IMR-90 (cell line): ENCODE data around the gene ADGRL3. TPM values are rescaled to one million over a fixed set of nuclear protein-coding genes. Genes with fewer than 3 reads are reported as not detected.

ENCODE experiments used
- ATAC-seq: fragments of 200-7000 bp; cut with Tn5 transposase; 2 replicates; pipeline ENCODE4 v1.9.1; 2020; ENCODE audit warnings: low read depth, mild to moderate bottlenecking, moderate library complexity
- BruUV-seq: library from RNA; stranded (reverse); fragments of 400-500 nt; replicated peaks from 2 replicates; lab custom pipeline; 2021; lab: Mats Ljungman, UMichigan
- CTCF ChIA-PET: fragments of 300-600 bp; formaldehyde crosslinking; extraction: SDS; loops from one replicate; lab custom pipeline; 2021; ENCODE audit warnings: antibody characterized with exemption; lab: Yijun Ruan, JAX
- POLR2A ChIA-PET: fragments of 300-600 bp; sonication (Branson Sonifier 250); formaldehyde crosslinking; loops from one replicate; lab custom pipeline; 2022; ENCODE audit warnings: antibody characterized with exemption; ENCODE audit not compliant: unreplicated experiment; lab: Charles Lee
- DNase-seq: peaks from one replicate; pipeline ENCODE4 v3.0.0; 2013
- H2AFZ ChIP-seq: replicated peaks from 2 replicates; pipeline ENCODE3; 2013; ENCODE audit warnings: low read length, mild to moderate bottlenecking; ENCODE audit not compliant: poor library complexity
- H2AK5ac ChIP-seq: 2 replicates; pipeline ENCODE4 v1.6.1; 2013; ENCODE audit warnings: low read depth, low read length, inconsistent platforms
- H2AK9ac ChIP-seq: replicated peaks from 2 replicates; pipeline ENCODE3; 2013; ENCODE audit warnings: mild to moderate bottlenecking, low read depth, low read length, moderate library complexity; ENCODE audit not compliant: poor library complexity
- H2BK120ac ChIP-seq: 2 replicates; pipeline ENCODE4 v1.6.1; 2013; ENCODE audit warnings: low read depth, low read length, inconsistent platforms
- H2BK15ac ChIP-seq: 3 replicates; pipeline ENCODE4 v1.6.1; 2013; ENCODE audit warnings: low read depth, low read length, inconsistent platforms
- H2BK20ac ChIP-seq: 2 replicates; pipeline ENCODE4 v1.6.1; 2013; ENCODE audit warnings: low read depth, mild to moderate bottlenecking, inconsistent platforms, low read length, moderate library complexity
- H2BK5ac ChIP-seq: 2 replicates; pipeline ENCODE4 v1.6.1; 2013; ENCODE audit warnings: mild to moderate bottlenecking, low read depth, low read length, inconsistent platforms; ENCODE audit not compliant: poor library complexity, severe bottlenecking
- H3K14ac ChIP-seq: replicated peaks from 2 replicates; pipeline ENCODE4 v1.6.1; 2013; ENCODE audit warnings: low read depth, low read length, inconsistent platforms
- H3K18ac ChIP-seq: 2 replicates; pipeline ENCODE4 v1.6.1; 2013; ENCODE audit warnings: low read depth, low read length, control low read depth
- H3K23ac ChIP-seq: 2 replicates; pipeline ENCODE4 v1.6.1; 2013; ENCODE audit warnings: low read depth, low read length, inconsistent platforms
- H3K27ac ChIP-seq: 2 replicates; pipeline ENCODE4 v1.5.1; 2013; ENCODE audit warnings: mild to moderate bottlenecking, control low read depth, low read length; ENCODE audit not compliant: insufficient read depth
- H3K27me3 ChIP-seq: 2 replicates; pipeline ENCODE4 v1.6.1; 2013; ENCODE audit warnings: low read length; ENCODE audit not compliant: control insufficient read depth, insufficient read depth
- H3K36me3 ChIP-seq: 2 replicates; pipeline ENCODE4 v1.6.1; 2013; ENCODE audit warnings: low read length, mixed read lengths; ENCODE audit not compliant: control insufficient read depth, insufficient read depth
- H3K4ac ChIP-seq: 2 replicates; pipeline ENCODE4 v1.6.1; 2013; ENCODE audit warnings: low read depth, low read length, inconsistent platforms
- H3K4me1 ChIP-seq: 2 replicates; pipeline ENCODE4 v1.6.1; 2013; ENCODE audit warnings: low read length, mixed read lengths; ENCODE audit not compliant: control insufficient read depth, insufficient read depth
- H3K4me2 ChIP-seq: 2 replicates; pipeline ENCODE4 v1.6.1; 2013; ENCODE audit warnings: low read depth, mild to moderate bottlenecking, control low read depth, low read length, moderate library complexity
- H3K4me3 ChIP-seq: 2 replicates; pipeline ENCODE4 v1.5.1; 2013; ENCODE audit warnings: low read depth, mild to moderate bottlenecking, control low read depth, low read length, moderate library complexity; ENCODE audit not compliant: insufficient read depth
- H3K56ac ChIP-seq: 2 replicates; pipeline ENCODE4 v1.6.1; 2013; ENCODE audit warnings: low read length, inconsistent platforms; ENCODE audit not compliant: insufficient read depth; ENCODE audit errors: extremely low read depth
- H3K79me1 ChIP-seq, 2 experiments: 2 replicates each; pipeline ENCODE4 v1.6.1; 2013; ENCODE audit warnings: low read length in 2 of 2, inconsistent platforms in 1 of 2, low read depth in 1 of 2
- H3K9ac ChIP-seq: 2 replicates; pipeline ENCODE4 v1.6.1; 2013; ENCODE audit warnings: low read depth, low read length, control low read depth
- H3K9me1 ChIP-seq: 2 replicates; pipeline ENCODE4 v1.6.1; 2013; ENCODE audit warnings: low read length, inconsistent platforms; ENCODE audit not compliant: insufficient read depth
- H3K9me3 ChIP-seq: 2 replicates; pipeline ENCODE4 v1.6.1; 2013; ENCODE audit warnings: low read length; ENCODE audit not compliant: control insufficient read depth, insufficient read depth
- H4K20me1 ChIP-seq: 2 replicates; pipeline ENCODE4 v1.6.1; 2013; ENCODE audit warnings: low read length, inconsistent platforms; ENCODE audit not compliant: insufficient read depth
- H4K5ac ChIP-seq: 2 replicates; pipeline ENCODE4 v1.6.1; 2013; ENCODE audit warnings: mild to moderate bottlenecking, low read depth, low read length, control low read depth
- H4K8ac ChIP-seq, 2 experiments: 2 replicates each; pipeline ENCODE4 v1.6.1; 2013; ENCODE audit warnings: low read depth in 2 of 2, low read length in 2 of 2, control low read depth in 1 of 2, inconsistent platforms in 1 of 2
- H4K91ac ChIP-seq: 2 replicates; pipeline ENCODE4 v1.6.1; 2013; ENCODE audit warnings: low read depth, low read length, inconsistent platforms; ENCODE audit not compliant: insufficient read depth
- ELK1 ChIP-seq: fragments of 150-350 bp; IDR thresholded peaks from 2 replicates; pipeline ENCODE4 v1.6.1; 2016; ENCODE audit warnings: low read depth, mild to moderate bottlenecking, low read length, moderate library complexity, borderline replicate concordance
- MAFK ChIP-seq: IDR thresholded peaks from 2 replicates; pipeline ENCODE4 v1.6.1; 2012; ENCODE audit warnings: low read depth, low read length, improper control_type of control experiment
- WGBS, 2 experiments: methylation state at CpG; one replicate each; pipeline versions ENCODE4 v1.1.5 to v1.1.7; 2013; ENCODE audit warnings: missing lambda C conversion rate in 2 of 2; ENCODE audit not compliant: insufficient read length in 1 of 2; ENCODE audit errors: extremely low coverage in 2 of 2; 5-methylcytosine and 5-hydroxymethylcytosine counted together
- dilution Hi-C: fragments of 300-500 bp; cut with HindIII; formaldehyde crosslinking; loops from one replicate; pipeline ENCODE4 v1.14.3; 2018; ENCODE audit warnings: low sequenced_read_pairs; ENCODE audit not compliant: unreplicated experiment
- in situ Hi-C: fragments of 300-500 bp; cut with MboI; formaldehyde crosslinking; loops from 3 replicates; pipeline ENCODE4 v1.14.3; 2019; ENCODE audit warnings: low sequenced_read_pairs, inconsistent platforms, mixed read lengths
- intact Hi-C: fragments of 100-400 bp; cut with micrococcal nuclease; formaldehyde crosslinking; loops from 2 replicates; pipeline ENCODE4 v1.10.0; 2022
- polyA plus RNA-seq, 3 experiments: library from polyadenylated mRNA; depleted of rRNA; stranded (reverse); fragments of >200 nt; gene quantifications; 2 replicates each; pipeline ENCODE4 v1.2.3, GENCODE V29; 2012; ENCODE audit warnings: low replicate concordance in 1 of 3
- total RNA-seq: library from RNA; depleted of rRNA; stranded (reverse); fragments of >200 nt; gene quantifications from 2 replicates; pipeline ENCODE4 v1.2.3, GENCODE V29; 2012

ADGRL3 gene
- total and polyA plus RNA-seq, 2 of the 4 experiments (the other 2 are of a cell fraction) = 0.46 to 2.5 TPM

GRCh38 chr4:61451935-61452334 is 251.8 kb downstream of the ADGRL3 start:
- WGBS, 2 experiments = 100% methylated on average over 1 of the region's 3 CpGs; no CpG with 5 or more reads in 1 of the 2 experiments
- H3K23ac ChIP-seq = no peak overlapping the region
- ATAC-seq = no peak
- no peak for TF ChIP-seq MAFK
- TF ChIP-seq ELK1 = no peak
- H2BK15ac ChIP-seq = no peak overlapping the region
- no peak overlapping the region; the same call in 1 of the 2 replicates for H3K14ac ChIP-seq
- dilution Hi-C loops = no loop called here
- no peaks in the 10 kb centered on the region for H3K9me3 ChIP-seq
- no peak overlapping the region for H3K56ac ChIP-seq
- H4K20me1 ChIP-seq = no peaks in the 10 kb centered on the region
- DNase-seq = no peak
- no peak overlapping the region for H3K9ac ChIP-seq
- no peak overlapping the region for H4K5ac ChIP-seq
- H3K27me3 ChIP-seq = no peaks in the 10 kb centered on the region
- H3K4me2 ChIP-seq = no peak overlapping the region
- no peak overlapping the region for H4K91ac ChIP-seq
- in situ Hi-C loops = no loop called here
- H3K9me1 ChIP-seq = no peaks in the 10 kb centered on the region
- H2AK5ac ChIP-seq = no peak overlapping the region
- no peak overlapping the region for H2BK5ac ChIP-seq
- H3K4ac ChIP-seq = no peak overlapping the region
- H4K8ac ChIP-seq = no peak overlapping the region
- no TSS peak for BruUV-seq
- H3K18ac ChIP-seq = no peak overlapping the region
- intact Hi-C loops = no loop called here
- H3K27ac ChIP-seq = no peak overlapping the region
- no peak overlapping the region for H2AK9ac ChIP-seq
- ChIA-PET POLR2A (no interaction called here), CTCF (no interaction called here)
- no peaks in the 10 kb centered on the region for H3K4me1 ChIP-seq
- no peaks in the 10 kb centered on the region for H3K79me1 ChIP-seq
- no peak overlapping the region for H2BK120ac ChIP-seq
- no peak overlapping the region for H2BK20ac ChIP-seq
- H2AFZ ChIP-seq = peak overlapping the region; percentile 13
- no peak overlapping the region for H3K4me3 ChIP-seq
- no peaks in the 10 kb centered on the region for H3K36me3 ChIP-seq
